Measurements from ENCODE around the gene CBR1. TPM values are rescaled to one million over a fixed set of nuclear protein-coding genes. Genes with fewer than 3 reads are reported as not detected.

Gene CBR1
- polyA plus RNA-seq, 3 donors = 36.9 to 114 (median 100) TPM

DNA sequence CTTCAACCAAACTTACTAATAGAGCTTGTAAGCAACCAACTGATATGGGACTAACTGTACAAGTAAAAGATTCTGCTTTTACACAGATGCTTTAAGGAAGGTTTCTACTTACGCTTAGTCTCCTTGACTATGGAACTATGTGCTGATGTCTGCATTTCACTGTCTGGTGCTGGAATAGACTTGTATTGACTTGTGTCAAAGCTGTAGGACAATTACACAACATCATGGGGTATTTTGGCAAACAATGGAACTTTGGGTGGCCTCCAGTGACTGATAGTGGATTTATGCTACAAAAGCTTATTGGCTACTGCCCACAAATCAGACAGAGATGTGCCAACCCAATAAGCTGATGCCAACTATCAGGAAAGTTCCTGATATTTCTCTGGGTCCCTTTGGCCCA is 10.6 kb downstream of the CBR1 start:
- no peaks in the 10 kb centered on the region for H3K9me3 ChIP-seq (replicated peaks in 1 of 2; ENCODE audit: control insufficient read depth in 1 of 2, insufficient read depth in 1 of 2, low read length in 2 of 2)
- no peaks in the 10 kb centered on the region for H4K20me1 ChIP-seq (ENCODE audit: insufficient read depth, low read length)
- no peak overlapping the region for H3K27ac ChIP-seq (ENCODE audit: low read depth in 1 of 2, low read length in 2 of 2)
- H3K27ac Mint-ChIP-seq = no peak overlapping the region
- DNase-seq = no peak
- H3K4me1 ChIP-seq (ENCODE audit: control insufficient read depth in 1 of 2, insufficient read depth in 2 of 2, low read length in 2 of 2) = peaks cover 34 to 37% of the 10 kb centered on the region in 2 donors
- H2AFZ ChIP-seq (ENCODE audit: insufficient read depth, low read depth, low read length, poor library complexity, severe bottlenecking) = peak overlapping the region; percentile 47
- no peak for TF ChIP-seq CTCF (IDR thresholded peaks at IDR 0.05)
- H3K4me3 Mint-ChIP-seq = no peak overlapping the region
- no peaks in the 10 kb centered on the region for H3K27me3 ChIP-seq (ENCODE audit: control insufficient read depth in 2 of 2, insufficient read depth in 2 of 2, low read length in 2 of 2)
- peaks cover 0 to 7% (median 0%) of the 10 kb centered on the region in 7 donors for H3K9me3 Mint-ChIP-seq
- H3K9ac ChIP-seq (ENCODE audit: insufficient read depth, low read length, poor library complexity, severe bottlenecking) = no peak overlapping the region
- H3K36me3 ChIP-seq (replicated peaks in 1 of 2; ENCODE audit: control insufficient read depth in 1 of 2, insufficient read depth in 2 of 2, low read length in 2 of 2) = no peaks in the 10 kb centered on the region
- no peak overlapping the region for H3K4me3 ChIP-seq (replicated peaks in 1 of 3; ENCODE audit: low read depth in 2 of 3, low read length in 3 of 3)
- H3K79me2 ChIP-seq (ENCODE audit: insufficient read depth, low read length) = no peaks in the 10 kb centered on the region
- intact Hi-C loops (cut with micrococcal nuclease) = no loop called here
- H3K27me3 Mint-ChIP-seq (ENCODE audit: low read depth in 3 of 3) = peaks cover 0 to 3% (median 0%) of the 10 kb centered on the region in 3 donors
- H3K4me2 ChIP-seq (replicated peaks; ENCODE audit: extremely low read depth, low read length, poor library complexity, severe bottlenecking) = no peak overlapping the region
- no CpG with 5 or more reads among the region's 1 CpG for WGBS (ENCODE audit: insufficient coverage)
- peaks cover 38% of the 10 kb centered on the region for H3K4me1 Mint-ChIP-seq
- peaks cover 2 to 4% of the 10 kb centered on the region in 2 donors for H3K36me3 Mint-ChIP-seq

DNA sequence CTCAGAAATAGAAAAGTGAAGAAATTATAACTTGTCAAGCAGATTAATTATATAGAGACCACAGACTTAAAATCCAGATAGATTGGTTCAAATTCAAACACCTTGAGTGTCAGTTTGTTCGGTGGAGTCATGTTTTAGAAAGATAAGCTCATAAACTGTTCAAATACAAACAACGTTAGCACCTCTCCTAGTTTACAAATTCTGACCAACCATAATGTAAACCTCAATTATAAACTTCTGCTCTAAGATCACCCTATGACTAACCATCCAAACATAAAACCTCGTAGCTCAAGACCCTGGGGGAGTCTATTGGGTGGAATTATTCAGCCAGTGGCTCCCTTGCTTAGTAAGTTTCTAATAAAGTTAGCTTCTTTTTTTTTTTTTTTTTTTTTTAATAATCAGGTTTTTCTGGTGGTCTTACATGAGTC is 12.4 kb downstream of the CBR1 start:
- no peak for DNase-seq
- Histone ChIP-seq H4K20me1 (ENCODE audit: insufficient read depth, low read length) (no peaks in the 10 kb centered on the region), H2AFZ (ENCODE audit: insufficient read depth, low read depth, low read length, poor library complexity, severe bottlenecking) (no peak overlapping the region), H3K79me2 (ENCODE audit: insufficient read depth, low read length) (no peaks in the 10 kb centered on the region), H3K4me2 (replicated peaks; ENCODE audit: extremely low read depth, low read length, poor library complexity, severe bottlenecking) (no peak overlapping the region), H3K36me3 (replicated peaks in 1 of 2; ENCODE audit: control insufficient read depth in 1 of 2, insufficient read depth in 2 of 2, low read length in 2 of 2) (no peaks in the 10 kb centered on the region), H3K27ac (ENCODE audit: low read depth in 1 of 2, low read length in 2 of 2) (no peak overlapping the region), H3K27me3 (ENCODE audit: control insufficient read depth in 2 of 2, insufficient read depth in 2 of 2, low read length in 2 of 2) (no peaks in the 10 kb centered on the region), H3K4me3 (replicated peaks in 1 of 3; ENCODE audit: low read depth in 2 of 3, low read length in 3 of 3) (no peak overlapping the region), H3K4me1 (ENCODE audit: control insufficient read depth in 1 of 2, insufficient read depth in 2 of 2, low read length in 2 of 2) (peaks cover 28% of the 10 kb centered on the region in 2 donors), H3K9me3 (replicated peaks in 1 of 2; ENCODE audit: control insufficient read depth in 1 of 2, insufficient read depth in 1 of 2, low read length in 2 of 2) (no peaks in the 10 kb centered on the region), H3K9ac (ENCODE audit: insufficient read depth, low read length, poor library complexity, severe bottlenecking) (no peak overlapping the region)
- no peak overlapping the region for H3K27ac Mint-ChIP-seq
- intact Hi-C loops (cut with micrococcal nuclease) = no loop called here
- peaks cover 0 to 2% of the 10 kb centered on the region in 2 donors for H3K36me3 Mint-ChIP-seq
- peaks cover 0 to 3% (median 0%) of the 10 kb centered on the region in 3 donors for H3K27me3 Mint-ChIP-seq (ENCODE audit: low read depth in 3 of 3)
- TF ChIP-seq CTCF (IDR thresholded peaks at IDR 0.05) = no peak
- peaks cover 28% of the 10 kb centered on the region for H3K4me1 Mint-ChIP-seq
- no peak overlapping the region for H3K4me3 Mint-ChIP-seq
- H3K9me3 Mint-ChIP-seq = peaks cover 0 to 7% (median 0%) of the 10 kb centered on the region in 7 donors
- WGBS (ENCODE audit: insufficient coverage) = no CpG with 5 or more reads among the region's 3 CpGs
